HepG2 (cell line): Measurements from ENCODE around the gene ATG7. TPM values are rescaled to one million over a fixed set of nuclear protein-coding genes. Genes with fewer than 3 reads are reported as not detected.

Experiments used
- ATAC-seq: fragments of 200-7000 bp; cut with Tn5 transposase; 3 replicates; pipeline ENCODE4 v1.9.1; 2020; ENCODE audit warnings: mild to moderate bottlenecking, moderate library complexity
- BruUV-seq: library from RNA; stranded (reverse); fragments of 400-500 nt; replicated peaks from 2 replicates; lab custom pipeline; 2021; lab: Mats Ljungman, UMichigan
- CTCF ChIA-PET: fragments of 300-600 bp; formaldehyde crosslinking; extraction: SDS; loops from one replicate; lab custom pipeline; 2021; ENCODE audit warnings: low total read pairs, inconsistent platforms, low intra/inter-chr PET ratio; lab: Yijun Ruan, JAX
- POLR2A ChIA-PET: fragments of 350-600 bp; sonication (Branson Sonifier 250); formaldehyde crosslinking; loops from one replicate; lab custom pipeline; 2020; ENCODE audit warnings: antibody characterized with exemption, inconsistent platforms; lab: Yijun Ruan, JAX
- DNase-seq: peaks from one replicate; pipeline ENCODE4 v3.0.0-alpha.2; 2015; ENCODE audit warnings: low spot score
- FAIRE-seq: peaks from 3 replicates; lab custom pipeline; 2011; peaks lifted over from hg19 to GRCh38; lab: Jason Lieb, UNC
- H2AFZ ChIP-seq: one replicate; pipeline ENCODE4 v1.6.1; 2011; ENCODE audit warnings: low read length, inconsistent platforms
- H3K27ac ChIP-seq: fragments of 300-600 bp; 3 replicates; pipeline ENCODE4 v1.8.0; 2011; ENCODE audit warnings: mixed run types, mild to moderate bottlenecking, mixed read lengths, low read length, inconsistent platforms; ENCODE audit not compliant: insufficient read depth; ENCODE audit errors: extremely low read length
- H3K27me3 ChIP-seq, 2 experiments: fragments of 200-600 bp in 1 of 2; 2 replicates in 1 of 2; 3 replicates in 1 of 2; pipeline versions ENCODE4 v1.6.0 to v1.8.0; 2011; ENCODE audit warnings: low read length in 2 of 2, mild to moderate bottlenecking in 2 of 2, moderate library complexity in 2 of 2, inconsistent platforms in 1 of 2; ENCODE audit not compliant: insufficient read depth in 2 of 2, control insufficient read depth in 1 of 2
- H3K36me3 ChIP-seq, 2 experiments: fragments of 200-600 bp in 1 of 2; replicated peaks in 1 of 2; 2 replicates in 1 of 2; 3 replicates in 1 of 2; pipeline versions ENCODE4 v1.5.1 to v1.8.0; 2011; ENCODE audit warnings: low read length in 2 of 2, inconsistent platforms in 1 of 2; ENCODE audit not compliant: insufficient read depth in 2 of 2, control insufficient read depth in 1 of 2
- H3K4me1 ChIP-seq: 2 replicates; pipeline ENCODE4 v1.5.1; 2012; ENCODE audit warnings: low read length, inconsistent platforms; ENCODE audit not compliant: insufficient read depth
- H3K4me2 ChIP-seq: 2 replicates; pipeline ENCODE4 v1.6.0; 2011; ENCODE audit warnings: low read depth, low read length, inconsistent platforms
- H3K4me3 ChIP-seq, 3 experiments: fragments of 200-600 bp in 1 of 3; sonication (generic), shearing (Covaris generic) in 1 of 3; replicated peaks in 1 of 3; 2 replicates each; pipeline ENCODE4 v1.5.1; 2011 to 2016; ENCODE audit warnings: low read length in 3 of 3, inconsistent platforms in 2 of 3, low read depth in 2 of 3, mild to moderate bottlenecking in 2 of 3, control low read depth in 1 of 3, mixed read lengths in 1 of 3; ENCODE audit not compliant: insufficient read depth in 1 of 3
- H3K79me2 ChIP-seq: one replicate; pipeline ENCODE4 v1.6.1; 2011; ENCODE audit warnings: low read length, inconsistent platforms; ENCODE audit not compliant: insufficient read depth
- H3K9ac ChIP-seq: 2 replicates; pipeline ENCODE4 v1.6.0; 2011; ENCODE audit warnings: mild to moderate bottlenecking, low read depth, low read length, inconsistent platforms; ENCODE audit not compliant: insufficient read depth
- H3K9me3 ChIP-seq: 2 replicates; pipeline ENCODE4 v1.5.1; 2012; ENCODE audit warnings: mild to moderate bottlenecking, low read length
- H4K20me1 ChIP-seq: 2 replicates; pipeline ENCODE4 v1.6.0; 2011; ENCODE audit warnings: inconsistent platforms, mild to moderate bottlenecking, low read length, moderate library complexity; ENCODE audit not compliant: insufficient read depth
- ATAD3A ChIP-seq: sonication (generic); formaldehyde crosslinking; IDR thresholded peaks from 2 replicates; pipeline ENCODE4 v1.4.0; 2020; ENCODE audit warnings: missing genetic modification reagents
- HNRNPUL1 ChIP-seq: fragments of 200-400 bp; formaldehyde crosslinking; IDR thresholded peaks from 2 replicates; pipeline ENCODE4 v1.6.1; 2017; ENCODE audit warnings: low read depth, mild to moderate bottlenecking, low read length, moderate library complexity
- MBD4 ChIP-seq: IDR thresholded peaks from 2 replicates; pipeline ENCODE4 v1.6.1; 2012; ENCODE audit warnings: low read length, inconsistent platforms, borderline replicate concordance
- RBAK ChIP-seq: sonication (generic); formaldehyde crosslinking; IDR thresholded peaks from 2 replicates; pipeline ENCODE4 v1.5.1; 2020; ENCODE audit warnings: mild to moderate bottlenecking, missing genetic modification reagents
- TEAD3 ChIP-seq: optimal IDR thresholded peaks from 2 replicates; pipeline ENCODE3; 2016; ENCODE audit warnings: borderline replicate concordance
- U2AF1 ChIP-seq: fragments of 200-400 bp; formaldehyde crosslinking; optimal IDR thresholded peaks from 2 replicates; pipeline ENCODE3; 2017; ENCODE audit warnings: mild to moderate bottlenecking, low read depth, low read length
- ZFP41 ChIP-seq: sonication (generic); formaldehyde crosslinking; IDR thresholded peaks from 2 replicates; pipeline ENCODE4 v1.4.0; 2020; ENCODE audit warnings: mild to moderate bottlenecking, missing genetic modification reagents, borderline replicate concordance
- ZNF367 ChIP-seq: sonication (generic); formaldehyde crosslinking; IDR thresholded peaks from 2 replicates; pipeline ENCODE4 v1.4.0; 2020; ENCODE audit warnings: missing genetic modification reagents, borderline replicate concordance
- WGBS: methylation state at CpG from one replicate; pipeline ENCODE4 v1.1.6; 2017; ENCODE audit warnings: low lambda C conversion rate; 5-methylcytosine and 5-hydroxymethylcytosine counted together
- in situ Hi-C: cut with HindIII; loops from 2 replicates; pipeline ENCODE4 v1.10.0; 2017; ENCODE audit warnings: low pct_unique_long_range_greater_than_20kb; ENCODE audit not compliant: extremely low pct_ligation_motif_present
- intact Hi-C: fragments of 100-400 bp; cut with micrococcal nuclease; formaldehyde crosslinking; loops from one replicate; pipeline ENCODE4 v1.10.0; 2022; ENCODE audit not compliant: unreplicated experiment
- polyA plus RNA-seq, 8 experiments: library from polyadenylated mRNA; depleted of rRNA in 3 of 8; stranded (reverse) in 7 of 8; unstranded in 1 of 8; fragments of >200 nt; fragmentation: Illumina TruSeq in 4 of 8; extraction: Trizol in 4 of 8; gene quantifications; 2 replicates each; pipeline versions ENCODE4 v1.2.1 to v1.2.3, GENCODE V29; 2011 to 2016; ENCODE audit warnings: low read depth in 4 of 8, missing spikeins in 1 of 8, mixed read lengths in 1 of 8; ENCODE audit not compliant: insufficient read depth in 1 of 8
- total RNA-seq, 5 experiments: library from RNA; depleted of rRNA; stranded (reverse); fragments of >200 nt; fragmentation: Illumina TruSeq; extraction: Trizol; gene quantifications; 2 replicates each; pipeline ENCODE4 v1.2.3, GENCODE V29; 2016; ENCODE audit warnings: low read depth in 1 of 5
- TF ChIP-seq, protein P1 (sequence below), 2 experiments: fragments of 450-650 bp in 1 of 2; sonication (generic) in 1 of 2; formaldehyde crosslinking; IDR thresholded peaks; 2 replicates each; pipeline versions ENCODE4 v1.5.0 to v1.8.0; 2020 to 2022; ENCODE audit warnings: mild to moderate bottlenecking in 1 of 2, missing genetic modification reagents in 1 of 2
- TF ChIP-seq, protein P2 (sequence below): fragments of 450-650 bp; IDR thresholded peaks from 2 replicates; pipeline ENCODE4 v1.6.1; 2017; ENCODE audit warnings: mild to moderate bottlenecking

Gene ATG7
- total and polyA plus RNA-seq, 2 of the 13 experiments (the other 11 are each of a cell fraction or from before 2014, with no cell fraction given) = 7.8 to 22.1 TPM

DNA sequence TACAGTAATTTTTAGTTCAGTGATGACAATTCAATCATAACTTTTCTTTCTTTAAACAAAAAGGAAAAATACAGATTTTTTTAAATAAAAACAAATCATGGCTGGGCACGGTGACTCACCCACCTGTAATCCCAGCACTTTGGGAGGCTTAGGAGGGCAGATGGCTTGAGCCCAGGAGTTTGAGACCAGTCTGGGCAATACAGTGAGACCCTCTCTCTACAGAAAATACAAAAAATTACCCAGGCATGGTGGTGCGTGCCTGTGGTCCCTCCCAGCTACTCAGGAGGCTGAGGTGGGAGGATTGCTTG is 25.6 kb upstream of the ATG7 start:
- no peak for ATAC-seq

More for the DNA sequence above, 25.6 kb upstream of the ATG7 start:
- intact Hi-C loops (no loop called here), in situ Hi-C loops (no loop called here)
- H3K27ac ChIP-seq = no peak overlapping the region
- H3K27me3 ChIP-seq = peaks cover 2 to 27% of the 10 kb centered on the region in 2 experiments; a peak in 4 of 5 replicates
- ChIA-PET POLR2A (no interaction called here), CTCF (no interaction called here)
- no peak overlapping the region for H2AFZ ChIP-seq
- TF ChIP-seq ZNF367 (no peak), ZFP41 (CRISPR knock-in tag) (no peak), RBAK (CRISPR knock-in tag) (no peak), HNRNPUL1 (no peak), TEAD3 (CRISPR knock-in tag) (no peak), U2AF1 (no peak), ATAD3A (CRISPR knock-in tag) (no peak), MBD4 (no peak)
- TF ChIP-seq, protein P1, sequence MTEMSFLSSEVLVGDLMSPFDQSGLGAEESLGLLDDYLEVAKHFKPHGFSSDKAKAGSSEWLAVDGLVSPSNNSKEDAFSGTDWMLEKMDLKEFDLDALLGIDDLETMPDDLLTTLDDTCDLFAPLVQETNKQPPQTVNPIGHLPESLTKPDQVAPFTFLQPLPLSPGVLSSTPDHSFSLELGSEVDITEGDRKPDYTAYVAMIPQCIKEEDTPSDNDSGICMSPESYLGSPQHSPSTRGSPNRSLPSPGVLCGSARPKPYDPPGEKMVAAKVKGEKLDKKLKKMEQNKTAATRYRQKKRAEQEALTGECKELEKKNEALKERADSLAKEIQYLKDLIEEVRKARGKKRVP (CRISPR knock-in tag; IDR thresholded peaks at IDR 0.05) = no peak
- TF ChIP-seq, protein P2, sequence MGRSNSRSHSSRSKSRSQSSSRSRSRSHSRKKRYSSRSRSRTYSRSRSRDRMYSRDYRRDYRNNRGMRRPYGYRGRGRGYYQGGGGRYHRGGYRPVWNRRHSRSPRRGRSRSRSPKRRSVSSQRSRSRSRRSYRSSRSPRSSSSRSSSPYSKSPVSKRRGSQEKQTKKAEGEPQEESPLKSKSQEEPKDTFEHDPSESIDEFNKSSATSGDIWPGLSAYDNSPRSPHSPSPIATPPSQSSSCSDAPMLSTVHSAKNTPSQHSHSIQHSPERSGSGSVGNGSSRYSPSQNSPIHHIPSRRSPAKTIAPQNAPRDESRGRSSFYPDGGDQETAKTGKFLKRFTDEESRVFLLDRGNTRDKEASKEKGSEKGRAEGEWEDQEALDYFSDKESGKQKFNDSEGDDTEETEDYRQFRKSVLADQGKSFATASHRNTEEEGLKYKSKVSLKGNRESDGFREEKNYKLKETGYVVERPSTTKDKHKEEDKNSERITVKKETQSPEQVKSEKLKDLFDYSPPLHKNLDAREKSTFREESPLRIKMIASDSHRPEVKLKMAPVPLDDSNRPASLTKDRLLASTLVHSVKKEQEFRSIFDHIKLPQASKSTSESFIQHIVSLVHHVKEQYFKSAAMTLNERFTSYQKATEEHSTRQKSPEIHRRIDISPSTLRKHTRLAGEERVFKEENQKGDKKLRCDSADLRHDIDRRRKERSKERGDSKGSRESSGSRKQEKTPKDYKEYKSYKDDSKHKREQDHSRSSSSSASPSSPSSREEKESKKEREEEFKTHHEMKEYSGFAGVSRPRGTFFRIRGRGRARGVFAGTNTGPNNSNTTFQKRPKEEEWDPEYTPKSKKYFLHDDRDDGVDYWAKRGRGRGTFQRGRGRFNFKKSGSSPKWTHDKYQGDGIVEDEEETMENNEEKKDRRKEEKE = no peak
- no peak for FAIRE-seq
- 44% methylated on average over 2 of the region's 2 CpGs for WGBS
- no peaks in the 10 kb centered on the region for H3K9me3 ChIP-seq
- H3K9ac ChIP-seq = no peak overlapping the region
- DNase-seq = no peak
- no peak overlapping the region for H3K4me3 ChIP-seq
- no peaks in the 10 kb centered on the region for H3K4me1 ChIP-seq
- H3K4me2 ChIP-seq = no peak overlapping the region
- H4K20me1 ChIP-seq = no peaks in the 10 kb centered on the region
- BruUV-seq = no TSS peak
- H3K36me3 ChIP-seq = no peaks in the 10 kb centered on the region
- no peaks in the 10 kb centered on the region for H3K79me2 ChIP-seq
